ENCODE measurements around the gene CINP.

Gene CINP

GRCh38 chr14:102362545-102363181, at the start of gene CINP, which contains the start of gene TECPR2:
Gene CINP (minus strand): TSS chr14:102362890. CDS start chr14:102362851, 39 bp downstream.
Gene TECPR2 (plus strand): TSS chr14:102362941. CDS start chr14:102376722, 13,781 bp downstream.
- DNase-seq, result peak; percentile 98

- DNase-seq, result no peak
Observed at GRCh38 chr14:102408724-102409123, 46.0 kb upstream of the CINP start.

- no peak for DNase-seq
Observed at GRCh38 chr14:102407258-102407657, 44.6 kb upstream of the CINP start.

- no peak for DNase-seq
Observed at GRCh38 chr14:102403028-102403427, 40.3 kb upstream of the CINP start.

- no peak for DNase-seq
Observed at GRCh38 chr14:102396521-102396920, 33.8 kb upstream of the CINP start.

GRCh38 chr14:102394717-102395375, 32.2 kb upstream of the CINP start:
- DNase-seq, result no peak

- DNase-seq, result no peak
Observed at GRCh38 chr14:102392506-102392905, 29.8 kb upstream of the CINP start.

GRCh38 chr14:102390064-102390855, 27.6 kb upstream of the CINP start:
- DNase-seq, result no peak

GRCh38 chr14:102389246-102389645, 26.6 kb upstream of the CINP start:
- DNase-seq, result no peak

- DNase-seq, result no peak
Observed at GRCh38 chr14:102387086-102387485, 24.4 kb upstream of the CINP start.

GRCh38 chr14:102378830-102379229, 16.1 kb upstream of the CINP start:
- no peak for DNase-seq

GRCh38 chr14:102377696-102378095, 15.0 kb upstream of the CINP start:
- DNase-seq, result no peak

GRCh38 chr14:102375119-102375518, 12.4 kb upstream of the CINP start:
- DNase-seq, result no peak

- DNase-seq, result no peak
Observed at GRCh38 chr14:102374264-102374663, 11.6 kb upstream of the CINP start.

GRCh38 chr14:102373110-102373509, 10.4 kb upstream of the CINP start:
- DNase-seq, result no peak

- no peak for DNase-seq
Observed at GRCh38 chr14:102371361-102371760, 8.7 kb upstream of the CINP start.

GRCh38 chr14:102370305-102370809, 7.7 kb upstream of the CINP start:
- no peak for DNase-seq

- peak; percentile 53 to 54 for DNase-seq
Observed at GRCh38 chr14:102363182-102363943, 673 bp upstream of the CINP start.

GRCh38 chr14:102362084-102362483, 606 bp downstream of the CINP start:
- DNase-seq, result peak in 1 of 2 experiments; percentile 26

- no peak for DNase-seq
Observed at GRCh38 chr14:102360388-102360787, 2.3 kb downstream of the CINP start.

GRCh38 chr14:102359341-102359740, 3.3 kb downstream of the CINP start:
- DNase-seq, result no peak

GRCh38 chr14:102356280-102356679, 6.4 kb downstream of the CINP start:
- no peak for DNase-seq

GRCh38 chr14:102353126-102353619, 9.5 kb downstream of the CINP start:
- DNase-seq, result no peak
